Stimulated activated CD4-positive, alpha-beta T cell treated with anti-CD3 and anti-CD28 coated beads, TNF-alpha, amount 100 ng/mL, for 4 hours (primary cell): Measurements from ENCODE around the gene IQCC.

Source experiments
- DNase-seq, 3 experiments: peaks; one replicate each; pipeline ENCODE4 v3.0.0-alpha.2; 2020; ENCODE audit warnings: low read depth in 3 of 3

The IQCC gene

DNA sequence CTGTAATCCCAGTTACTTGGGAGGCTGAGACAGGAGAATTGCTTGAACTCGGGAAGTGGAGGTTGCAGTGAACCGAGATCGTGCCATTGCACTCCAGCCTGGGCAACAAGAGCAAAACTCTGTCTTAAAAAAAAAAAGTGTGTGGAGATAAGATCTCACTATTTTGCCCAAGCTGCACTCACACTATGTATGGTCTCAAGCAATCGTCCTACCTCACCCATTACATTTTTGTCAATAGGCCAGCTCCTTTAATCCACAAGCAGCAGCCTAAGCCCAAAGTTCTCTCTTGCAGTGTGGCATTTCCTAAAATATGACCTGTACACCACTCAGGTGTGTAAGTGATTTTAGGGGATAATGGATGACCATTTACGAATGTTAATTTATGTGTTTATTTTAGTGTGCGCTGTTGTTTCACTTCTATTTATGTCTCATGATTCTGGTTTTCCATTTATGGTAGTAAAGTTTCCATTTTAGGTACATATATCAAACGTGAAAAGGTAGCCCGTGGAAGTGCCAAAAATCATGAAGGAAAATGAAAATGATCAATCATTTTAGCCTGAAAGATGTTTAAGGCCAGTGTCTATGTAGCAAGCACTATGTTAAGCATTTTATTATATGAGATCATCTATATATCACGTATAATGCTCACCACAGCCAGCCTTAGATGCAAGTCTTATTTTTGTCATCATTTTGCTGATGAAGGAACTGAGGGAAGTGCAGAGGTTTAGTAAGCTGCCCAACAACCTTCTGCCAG is 51.2 kb downstream of the IQCC start:
- no peak for DNase-seq

DNA sequence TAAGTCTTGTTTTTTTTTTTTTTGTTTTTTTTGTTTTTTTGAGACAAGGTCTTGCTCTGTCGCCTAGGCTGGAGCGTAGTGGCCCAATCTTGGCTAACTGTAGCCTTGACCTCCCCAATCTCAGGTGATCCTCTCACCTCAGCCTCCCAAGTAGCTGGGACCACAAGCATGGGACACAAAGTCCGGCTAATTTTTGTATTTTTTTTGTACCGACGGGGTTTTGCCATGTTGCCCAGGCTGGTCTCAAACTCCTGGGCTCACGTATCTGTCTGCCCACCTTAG is 51.7 kb downstream of the IQCC start:
- DNase-seq = no peak
